Neuron (in vitro differentiated cells): ENCODE data around the gene NATD1.

ENCODE experiments used
- H2AFZ ChIP-seq: one replicate; pipeline ENCODE4 v1.6.1; 2013; ENCODE audit warnings: low read depth, mild to moderate bottlenecking, inconsistent platforms, low read length, moderate library complexity
- H3K27me3 ChIP-seq: one replicate; pipeline ENCODE4 v1.6.1; 2013; ENCODE audit warnings: low read length; ENCODE audit not compliant: insufficient read depth
- H3K36me3 ChIP-seq: one replicate; pipeline ENCODE4 v1.6.1; 2013; ENCODE audit warnings: low read length; ENCODE audit not compliant: insufficient read depth
- H3K4me1 ChIP-seq: one replicate; pipeline ENCODE4 v1.6.1; 2013; ENCODE audit warnings: low read length; ENCODE audit not compliant: insufficient read depth
- H3K4me3 ChIP-seq: 2 replicates; pipeline ENCODE4 v1.5.1; 2013; ENCODE audit warnings: mild to moderate bottlenecking, low read length, moderate library complexity
- H3K9me3 ChIP-seq: one replicate; pipeline ENCODE4 v1.6.1; 2013; ENCODE audit warnings: low read length

Gene NATD1, protein sequence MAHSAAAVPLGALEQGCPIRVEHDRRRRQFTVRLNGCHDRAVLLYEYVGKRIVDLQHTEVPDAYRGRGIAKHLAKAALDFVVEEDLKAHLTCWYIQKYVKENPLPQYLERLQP

DNA sequence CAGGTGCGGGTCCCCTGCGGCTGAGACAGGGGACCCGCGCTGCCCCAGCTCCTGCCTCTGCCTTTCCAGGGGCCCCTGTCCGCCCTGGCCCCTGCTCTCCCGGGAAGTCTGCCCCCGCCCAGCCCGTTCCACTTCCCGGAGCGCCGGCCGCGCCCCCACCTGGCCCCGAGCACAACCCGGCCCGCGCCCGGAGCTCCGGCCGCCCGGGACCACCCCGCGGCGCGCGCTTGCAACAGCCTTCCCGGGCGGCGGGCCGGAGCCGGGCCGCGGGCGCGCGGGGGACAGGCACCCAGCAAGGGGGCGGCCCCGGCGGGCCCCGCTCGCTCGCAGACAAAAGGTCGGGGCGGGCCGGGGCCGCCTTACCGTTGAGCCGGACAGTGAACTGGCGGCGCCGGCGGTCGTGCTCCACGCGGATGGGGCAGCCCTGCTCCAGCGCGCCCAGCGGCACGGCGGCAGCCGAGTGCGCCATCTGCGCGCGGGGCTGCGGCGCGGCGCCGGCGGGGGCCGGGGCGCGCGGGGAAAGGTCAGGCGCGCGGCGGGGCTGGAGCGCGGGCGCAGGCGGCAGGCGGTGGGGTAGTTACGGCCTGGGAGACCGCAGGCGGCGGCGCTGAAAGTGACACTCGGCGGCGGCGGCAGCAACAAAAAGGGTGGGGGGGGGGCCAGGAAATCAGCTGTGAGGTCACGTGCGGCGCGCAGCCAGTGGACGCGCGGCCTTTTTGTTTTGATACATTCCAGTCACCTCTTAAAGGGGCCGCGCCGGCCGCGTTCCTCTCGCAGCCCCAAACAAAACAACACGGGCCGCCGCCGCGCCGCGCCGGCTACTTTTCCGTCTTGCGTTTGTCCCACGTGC, at the start of gene NATD1:
Gene NATD1 (minus strand): TSS at position 615 of the 850 bp plus-strand sequence. CDS start 146 bp downstream, at position 469.
- peak within 1 kb of the TSS; percentile 58 for H3K4me3 ChIP-seq
- H3K4me1 ChIP-seq: no peaks in the 10 kb centered on the region
- peak within 1 kb of the TSS; percentile 77 for H2AFZ ChIP-seq

DNA sequence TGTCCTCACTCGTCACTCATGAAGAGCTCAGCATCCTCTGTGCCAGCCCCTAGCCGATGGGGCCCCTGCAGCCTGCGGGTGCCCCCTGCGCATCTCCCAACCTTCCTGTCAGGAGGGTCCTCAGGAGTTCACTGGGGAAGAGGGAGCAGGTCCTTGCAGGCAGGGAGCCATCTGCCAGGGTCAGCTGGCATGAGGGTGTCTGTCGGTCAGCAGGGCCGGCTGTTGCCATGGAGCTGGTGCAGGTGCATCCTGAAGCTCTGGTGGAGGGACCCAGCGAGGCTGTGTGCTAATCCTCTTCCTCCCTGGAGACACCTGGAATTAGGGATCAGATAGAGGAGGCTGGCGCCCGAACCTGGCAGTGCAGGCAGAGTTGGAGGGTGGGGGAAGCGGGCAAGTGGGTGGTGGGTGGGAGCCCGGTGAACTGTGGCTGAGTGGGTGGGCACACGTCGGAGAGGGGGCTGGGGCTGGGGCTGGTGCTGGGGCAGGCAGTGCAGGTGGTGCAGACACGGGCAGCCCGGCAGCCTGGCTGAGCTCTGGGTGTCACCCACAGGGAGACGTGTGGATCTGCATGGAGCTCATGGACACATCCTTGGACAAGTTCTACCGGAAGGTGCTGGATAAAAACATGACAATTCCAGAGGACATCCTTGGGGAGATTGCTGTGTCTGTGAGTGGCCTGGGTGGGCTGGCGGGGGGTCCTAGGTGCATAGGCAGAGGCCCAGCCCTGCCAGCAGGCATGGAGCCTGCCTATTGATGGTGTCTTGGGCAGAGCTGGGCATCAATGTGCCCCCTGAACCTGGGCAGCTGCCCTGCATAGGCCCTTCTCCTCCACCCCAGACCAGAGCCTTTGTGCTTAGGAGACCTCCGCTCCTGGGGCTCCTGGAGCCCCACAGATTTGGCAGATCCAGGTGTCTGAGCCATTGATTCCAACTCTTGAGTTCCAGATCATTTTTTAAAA, 48.7 kb upstream of the NATD1 start:
- peaks cover 16% of the 10 kb centered on the region for H3K36me3 ChIP-seq
- H3K27me3 ChIP-seq: no peaks in the 10 kb centered on the region
- H2AFZ ChIP-seq: no peak overlapping the region
- H3K4me3 ChIP-seq: no peak overlapping the region
- no peaks in the 10 kb centered on the region for H3K4me1 ChIP-seq
- H3K9me3 ChIP-seq: no peaks in the 10 kb centered on the region

More for the DNA sequence above, at the start of gene NATD1:
- Histone ChIP-seq H3K27me3 (no peaks in the 10 kb centered on the region), H3K36me3 (no peaks in the 10 kb centered on the region), H3K9me3 (no peaks in the 10 kb centered on the region)

DNA sequence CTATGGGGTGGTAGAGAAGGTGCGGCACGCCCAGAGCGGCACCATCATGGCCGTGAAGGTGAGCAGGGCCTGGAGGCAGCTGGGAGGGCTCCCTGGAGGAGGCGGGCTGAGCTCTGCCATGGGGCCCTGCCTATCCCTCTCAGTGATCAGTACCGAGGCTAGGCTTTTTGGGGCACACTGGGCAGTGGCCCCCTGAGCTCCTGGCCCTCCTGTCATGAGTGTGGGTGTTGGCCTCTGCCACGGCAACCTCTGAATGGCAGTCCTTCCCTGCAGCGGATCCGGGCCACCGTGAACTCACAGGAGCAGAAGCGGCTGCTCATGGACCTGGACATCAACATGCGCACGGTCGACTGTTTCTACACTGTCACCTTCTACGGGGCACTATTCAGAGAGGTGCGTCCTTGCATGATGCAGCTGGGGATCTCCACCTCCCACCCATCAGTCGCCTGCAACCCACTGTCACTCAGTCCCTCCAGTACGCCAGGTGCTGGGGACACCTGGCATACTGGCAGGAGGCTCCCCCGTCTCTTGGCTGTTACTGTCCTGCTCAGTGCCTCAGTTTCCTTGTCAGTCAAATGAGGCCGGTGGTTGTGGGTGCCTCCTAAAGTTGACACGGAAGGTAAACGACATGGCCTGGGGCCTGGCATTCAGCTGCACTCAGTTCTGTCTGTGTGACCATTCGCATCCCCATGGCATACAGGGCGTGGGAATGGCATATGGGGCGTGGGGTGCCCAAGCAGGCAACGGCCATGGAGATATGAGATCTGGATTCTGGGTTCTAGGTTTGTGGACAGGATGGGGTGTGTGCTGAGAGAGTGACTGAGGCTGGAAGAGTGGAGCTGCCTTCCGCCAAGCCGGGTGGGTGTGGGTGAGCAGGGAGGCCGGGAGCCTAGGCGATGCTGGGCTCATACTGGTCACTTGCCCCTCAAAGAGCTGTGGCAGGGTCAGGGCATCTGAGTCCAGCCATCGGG, 47.7 kb upstream of the NATD1 start:
- Histone ChIP-seq H2AFZ (no peak overlapping the region), H3K4me1 (no peaks in the 10 kb centered on the region), H3K9me3 (no peaks in the 10 kb centered on the region), H3K27me3 (no peaks in the 10 kb centered on the region), H3K36me3 (peaks cover 16% of the 10 kb centered on the region), H3K4me3 (no peak overlapping the region)

DNA sequence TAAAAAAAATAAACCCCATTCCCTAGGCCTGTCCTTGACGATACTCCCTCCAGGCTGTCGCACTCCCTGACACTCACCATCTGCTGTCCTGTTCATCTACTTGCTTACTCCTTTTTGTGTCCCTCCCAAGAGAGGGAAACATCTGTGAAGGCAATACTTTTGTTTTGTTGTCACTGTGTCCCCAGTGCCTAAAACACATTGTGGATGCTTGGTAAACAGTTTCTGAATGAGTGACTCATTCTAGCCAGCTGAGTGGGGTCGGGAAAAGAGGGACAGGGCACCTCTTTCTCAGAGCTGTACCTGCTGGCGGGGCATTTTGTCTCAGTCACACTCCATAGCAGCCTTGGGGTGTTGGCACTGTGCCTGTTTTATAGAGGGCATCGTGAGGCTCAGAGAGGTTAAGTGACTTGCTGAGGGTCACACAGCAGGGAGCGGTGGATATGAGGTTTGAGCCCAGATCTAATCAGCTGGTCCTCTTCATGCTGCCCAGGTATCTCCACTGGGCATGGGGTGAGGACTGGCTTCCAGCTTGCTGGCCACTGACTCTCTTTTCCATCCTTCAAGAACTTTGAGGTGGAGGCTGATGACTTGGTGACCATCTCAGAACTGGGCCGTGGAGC, 46.9 kb upstream of the NATD1 start:
- no peak overlapping the region for H3K4me3 ChIP-seq
- no peaks in the 10 kb centered on the region for H3K9me3 ChIP-seq
- no peak overlapping the region for H2AFZ ChIP-seq
- no peaks in the 10 kb centered on the region for H3K4me1 ChIP-seq
- H3K36me3 ChIP-seq: peaks cover 16% of the 10 kb centered on the region
- no peaks in the 10 kb centered on the region for H3K27me3 ChIP-seq

DNA sequence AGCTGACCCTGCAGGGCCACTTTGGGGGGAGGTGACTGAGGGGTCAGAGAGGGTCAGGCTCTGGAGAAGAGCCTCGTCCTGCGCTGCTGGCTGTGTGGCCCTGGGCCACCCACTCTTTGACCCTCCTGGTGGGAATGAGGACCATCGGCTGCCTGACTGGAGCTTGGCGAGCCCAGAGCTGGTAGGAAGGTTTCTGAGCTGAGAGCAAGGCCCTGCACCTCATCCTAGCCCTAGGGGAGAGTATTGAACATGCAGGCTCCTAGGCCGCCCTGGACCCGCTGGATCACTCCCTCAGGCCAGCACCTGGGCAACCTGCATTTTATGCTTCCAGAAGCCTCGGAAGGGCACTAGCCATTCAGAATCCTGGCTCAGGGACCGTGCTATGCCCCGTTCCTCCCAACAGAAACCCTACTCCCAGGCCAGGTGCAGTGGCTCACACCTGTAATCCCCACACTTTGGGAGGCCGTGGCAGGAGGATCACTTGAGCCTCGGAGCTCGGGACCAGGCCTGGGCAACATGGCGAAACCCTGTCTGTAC, 45.8 kb upstream of the NATD1 start:
- H3K9me3 ChIP-seq: no peaks in the 10 kb centered on the region
- no peak overlapping the region for H3K4me3 ChIP-seq
- no peak overlapping the region for H2AFZ ChIP-seq
- H3K4me1 ChIP-seq: no peaks in the 10 kb centered on the region
- no peaks in the 10 kb centered on the region for H3K27me3 ChIP-seq
- H3K36me3 ChIP-seq: peaks cover 13% of the 10 kb centered on the region

DNA sequence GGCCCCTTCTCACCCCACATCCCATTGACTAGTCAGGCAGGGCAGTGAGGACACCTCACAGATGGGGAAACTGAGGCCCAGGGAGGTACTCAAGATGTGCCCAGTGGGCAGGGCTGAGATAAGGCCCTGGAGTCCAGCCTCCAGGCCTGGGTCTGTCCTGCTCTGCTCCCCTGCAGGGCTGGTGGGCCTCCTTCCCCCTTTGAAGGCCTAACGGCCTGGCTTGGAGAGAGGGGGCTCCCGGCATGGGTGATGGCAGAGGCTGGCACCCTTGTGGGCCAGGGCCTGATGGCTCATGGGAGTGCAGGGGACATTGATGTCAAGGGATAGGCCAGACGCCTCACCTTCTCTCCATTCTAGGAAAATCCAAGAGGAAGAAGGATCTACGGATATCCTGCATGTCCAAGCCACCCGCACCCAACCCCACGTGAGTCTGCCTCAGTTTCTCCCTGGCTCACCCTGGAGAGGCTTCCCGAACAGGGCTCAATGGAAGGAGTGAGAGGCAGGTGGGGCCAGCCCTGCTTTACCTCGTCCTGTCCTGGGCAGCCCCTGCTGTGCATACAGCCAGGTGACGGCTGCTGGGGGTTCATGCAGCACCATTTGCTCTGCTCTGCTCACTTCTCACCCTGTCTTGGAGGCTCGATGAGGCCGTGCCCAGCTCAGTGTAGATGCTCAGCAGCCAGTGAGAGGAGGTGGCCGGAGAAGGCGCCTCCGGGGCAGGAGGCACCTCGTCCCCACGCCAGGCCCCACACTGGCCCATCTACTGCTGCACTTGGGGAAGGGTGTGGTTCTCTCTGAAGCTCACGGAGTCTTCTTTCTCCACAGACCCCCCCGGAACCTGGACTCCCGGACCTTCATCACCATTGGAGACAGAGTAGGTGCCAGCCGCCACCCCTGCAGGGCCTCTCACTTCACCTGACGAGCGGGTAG, 45.1 kb upstream of the NATD1 start:
- Histone ChIP-seq H3K36me3 (peaks cover 11% of the 10 kb centered on the region), H3K4me3 (no peak overlapping the region), H3K27me3 (no peaks in the 10 kb centered on the region), H2AFZ (no peak overlapping the region), H3K9me3 (no peaks in the 10 kb centered on the region), H3K4me1 (no peaks in the 10 kb centered on the region)

DNA sequence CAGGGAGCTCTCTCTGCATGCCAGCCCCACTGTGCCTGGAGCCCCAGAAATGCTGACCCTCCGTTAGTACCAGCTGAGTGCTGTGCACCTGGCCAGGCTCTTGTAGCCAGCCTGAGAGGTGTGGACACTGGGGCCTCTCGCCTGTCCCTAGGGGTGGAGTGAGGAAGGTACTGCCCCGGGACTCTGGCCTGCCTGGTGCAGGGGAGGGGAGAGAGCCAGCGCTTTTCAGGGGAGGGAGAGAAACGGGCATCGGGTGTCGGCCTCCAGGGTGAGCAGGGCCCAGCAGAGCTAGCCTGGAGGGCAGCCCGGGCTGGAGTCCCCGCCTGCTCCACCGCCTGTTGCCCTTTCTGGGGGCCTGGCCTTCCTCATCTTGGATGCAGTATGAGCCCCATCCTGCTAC, 44.4 kb upstream of the NATD1 start:
- no peaks in the 10 kb centered on the region for H3K27me3 ChIP-seq
- no peaks in the 10 kb centered on the region for H3K4me1 ChIP-seq
- peaks cover 11% of the 10 kb centered on the region for H3K36me3 ChIP-seq
- no peak overlapping the region for H2AFZ ChIP-seq
- H3K9me3 ChIP-seq: no peaks in the 10 kb centered on the region
- no peak overlapping the region for H3K4me3 ChIP-seq

DNA sequence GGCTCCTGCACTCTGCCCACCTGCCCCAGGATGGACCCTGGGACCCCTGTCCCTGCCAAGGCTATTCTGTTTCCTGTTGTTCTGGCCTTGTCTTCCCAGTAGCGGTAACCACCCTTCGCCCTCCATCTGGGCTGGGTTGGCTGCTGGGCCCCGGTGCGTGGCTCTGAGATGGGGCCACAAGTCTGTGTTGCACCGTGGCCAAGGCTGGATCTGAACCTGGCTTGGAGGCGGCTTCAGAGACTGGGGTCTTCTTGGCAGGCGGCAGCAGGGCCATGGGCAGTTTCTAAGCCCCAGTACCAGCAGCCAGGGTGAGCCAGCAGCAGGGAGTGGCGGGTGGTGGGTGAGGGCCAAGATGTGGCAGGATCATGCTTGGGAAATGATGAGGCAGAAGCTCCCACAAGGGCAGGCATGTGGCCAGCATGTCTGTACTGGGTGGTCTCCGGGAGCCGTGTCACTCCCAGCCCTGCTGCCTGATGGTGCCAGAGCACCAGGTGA, 43.9 kb upstream of the NATD1 start:
- no peaks in the 10 kb centered on the region for H3K27me3 ChIP-seq
- no peak overlapping the region for H3K4me3 ChIP-seq
- H3K9me3 ChIP-seq: no peaks in the 10 kb centered on the region
- peaks cover 11% of the 10 kb centered on the region for H3K36me3 ChIP-seq
- H2AFZ ChIP-seq: no peak overlapping the region
- H3K4me1 ChIP-seq: no peaks in the 10 kb centered on the region

DNA sequence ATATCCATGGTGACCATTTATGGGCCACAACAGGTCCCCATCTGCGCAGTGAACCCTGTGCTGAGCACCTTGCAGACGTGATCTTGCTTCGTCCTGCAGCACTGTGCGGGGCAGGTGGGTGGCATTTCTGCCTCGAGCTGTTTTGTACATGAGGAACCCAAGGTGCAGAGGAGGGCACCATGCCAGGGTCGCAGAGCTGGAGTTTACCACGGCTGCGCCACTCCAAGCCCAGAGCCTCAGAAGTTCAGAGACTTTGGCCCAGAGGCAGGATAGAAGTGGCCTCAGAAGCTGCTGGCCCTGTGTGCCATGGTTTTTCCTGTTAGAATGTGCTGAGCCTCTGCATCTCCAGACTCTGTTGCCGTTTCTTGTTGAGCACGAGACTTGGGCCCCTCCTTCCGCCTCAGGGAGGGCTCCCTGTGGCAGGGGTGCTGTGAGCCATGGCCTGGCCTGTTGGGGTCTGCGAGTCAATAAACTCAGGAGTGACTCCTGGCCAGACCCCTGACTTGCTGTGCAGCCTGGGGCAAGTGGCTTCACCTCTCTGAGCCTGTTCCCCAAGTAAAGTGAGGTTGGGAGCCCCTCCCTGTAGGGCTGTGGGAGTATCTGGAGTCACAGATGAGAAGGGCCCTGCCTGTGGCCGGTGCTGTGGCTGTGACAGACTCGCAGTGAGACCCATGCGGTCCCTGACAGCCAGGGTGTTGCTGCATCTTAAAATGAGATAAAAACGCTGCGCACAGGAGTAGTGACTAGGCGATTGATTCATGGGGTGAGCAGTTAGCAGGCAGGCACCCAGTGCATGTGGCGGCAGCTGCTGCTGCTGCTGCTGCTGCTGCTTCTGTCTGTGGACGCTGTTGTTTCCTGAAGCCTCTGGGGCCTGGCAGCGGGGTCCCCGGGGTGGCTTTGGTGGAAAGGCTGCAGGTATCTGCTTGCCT, 43.2 kb upstream of the NATD1 start:
- Histone ChIP-seq H3K4me1 (no peaks in the 10 kb centered on the region), H3K27me3 (no peaks in the 10 kb centered on the region), H3K36me3 (peaks cover 11% of the 10 kb centered on the region), H2AFZ (no peak overlapping the region), H3K9me3 (no peaks in the 10 kb centered on the region), H3K4me3 (no peak overlapping the region)
